ENCODE results near the gene PTPN23. TPM values are rescaled to one million over a fixed set of nuclear protein-coding genes. Genes with fewer than 3 reads are reported as not detected.
A peak's percentile ranks its signal among the peaks of the same experiment; 100 is the strongest.

Gene PTPN23
- polyA plus RNA-seq, 3 donors = 1.2 to 13.7 (median 1.3) TPM

- H3K4me2 ChIP-seq (replicated peaks; ENCODE audit: extremely low read depth, low read length, poor library complexity, severe bottlenecking) = no peak overlapping the region
- H3K27ac Mint-ChIP-seq = peak overlapping the region in 1 of 7 donors; percentile 21
- no peaks in the 10 kb centered on the region for H3K9me3 Mint-ChIP-seq
- no peak for TF ChIP-seq CTCF (IDR thresholded peaks at IDR 0.05)
- H3K4me1 Mint-ChIP-seq = peaks cover 9% of the 10 kb centered on the region
- no peak overlapping the region for H3K9ac ChIP-seq (ENCODE audit: insufficient read depth, low read length, poor library complexity, severe bottlenecking)
- peaks cover 3% of the 10 kb centered on the region for H3K79me2 ChIP-seq (ENCODE audit: insufficient read depth, low read length)
- H3K27me3 ChIP-seq (ENCODE audit: control insufficient read depth in 2 of 2, insufficient read depth in 2 of 2, low read length in 2 of 2) = no peaks in the 10 kb centered on the region
- H3K4me3 ChIP-seq (replicated peaks in 1 of 3; ENCODE audit: low read depth in 2 of 3, low read length in 3 of 3) = no peak overlapping the region
- H3K4me3 Mint-ChIP-seq = no peak overlapping the region
- peaks cover 4% of the 10 kb centered on the region for H4K20me1 ChIP-seq (ENCODE audit: insufficient read depth, low read length)
- H3K36me3 Mint-ChIP-seq = peaks cover 57 to 70% of the 10 kb centered on the region in 2 donors
- H3K27me3 Mint-ChIP-seq (ENCODE audit: low read depth in 3 of 3) = no peaks in the 10 kb centered on the region
- H3K27ac ChIP-seq (ENCODE audit: low read depth in 1 of 2, low read length in 2 of 2) = no peak overlapping the region
- DNase-seq = no peak
- H2AFZ ChIP-seq (ENCODE audit: insufficient read depth, low read depth, low read length, poor library complexity, severe bottlenecking) = no peak overlapping the region
- no peaks in the 10 kb centered on the region for H3K4me1 ChIP-seq (ENCODE audit: control insufficient read depth in 1 of 2, insufficient read depth in 2 of 2, low read length in 2 of 2)
- intact Hi-C loops (cut with micrococcal nuclease) = no loop called here
- H3K9me3 ChIP-seq (replicated peaks in 1 of 2; ENCODE audit: control insufficient read depth in 1 of 2, insufficient read depth in 1 of 2, low read length in 2 of 2) = no peaks in the 10 kb centered on the region
- peaks cover 53 to 80% of the 10 kb centered on the region in 2 donors for H3K36me3 ChIP-seq (replicated peaks in 1 of 2; ENCODE audit: control insufficient read depth in 1 of 2, insufficient read depth in 2 of 2, low read length in 2 of 2)
- 93% methylated on average over 2 of the region's 3 CpGs for WGBS (ENCODE audit: insufficient coverage)
Measured at GRCh38 chr3:47431225-47431624, 50.4 kb downstream of the PTPN23 start.

- H3K27ac Mint-ChIP-seq = peak overlapping the region in 1 of 7 donors; percentile 36
- peaks cover 45 to 68% of the 10 kb centered on the region in 2 donors for H3K36me3 ChIP-seq (replicated peaks in 1 of 2; ENCODE audit: control insufficient read depth in 1 of 2, insufficient read depth in 2 of 2, low read length in 2 of 2)
Measured at GRCh38 chr3:47432673-47433072, 51.9 kb downstream of the PTPN23 start.

More at GRCh38 chr3:47432673-47433072, 51.9 kb downstream of the PTPN23 start:
- Histone ChIP-seq H3K4me1 (ENCODE audit: control insufficient read depth in 1 of 2, insufficient read depth in 2 of 2, low read length in 2 of 2) (no peaks in the 10 kb centered on the region), H3K27me3 (ENCODE audit: control insufficient read depth in 2 of 2, insufficient read depth in 2 of 2, low read length in 2 of 2) (no peaks in the 10 kb centered on the region), H2AFZ (ENCODE audit: insufficient read depth, low read depth, low read length, poor library complexity, severe bottlenecking) (no peak overlapping the region), H3K79me2 (ENCODE audit: insufficient read depth, low read length) (peaks cover 3% of the 10 kb centered on the region), H3K4me2 (replicated peaks; ENCODE audit: extremely low read depth, low read length, poor library complexity, severe bottlenecking) (no peak overlapping the region), H3K9ac (ENCODE audit: insufficient read depth, low read length, poor library complexity, severe bottlenecking) (no peak overlapping the region), H3K27ac (ENCODE audit: low read depth in 1 of 2, low read length in 2 of 2) (no peak overlapping the region), H3K4me3 (replicated peaks in 1 of 3; ENCODE audit: low read depth in 2 of 3, low read length in 3 of 3) (no peak overlapping the region), H3K9me3 (replicated peaks in 1 of 2; ENCODE audit: control insufficient read depth in 1 of 2, insufficient read depth in 1 of 2, low read length in 2 of 2) (no peaks in the 10 kb centered on the region), H4K20me1 (ENCODE audit: insufficient read depth, low read length) (peaks cover 4% of the 10 kb centered on the region)
- H3K4me1 Mint-ChIP-seq = peaks cover 9% of the 10 kb centered on the region
- DNase-seq = no peak
- no peaks in the 10 kb centered on the region for H3K9me3 Mint-ChIP-seq
- intact Hi-C loops (cut with micrococcal nuclease) = no loop called here
- TF ChIP-seq CTCF (IDR thresholded peaks at IDR 0.05) = no peak
- 100% methylated on average over 1 of the region's 2 CpGs for WGBS (ENCODE audit: insufficient coverage)
- no peaks in the 10 kb centered on the region for H3K27me3 Mint-ChIP-seq (ENCODE audit: low read depth in 3 of 3)
- H3K36me3 Mint-ChIP-seq = peaks cover 59 to 65% of the 10 kb centered on the region in 2 donors
- no peak overlapping the region for H3K4me3 Mint-ChIP-seq
